Neural progenitor cell (in vitro differentiated cells): Measurements from ENCODE around the gene CAMKMT. TPM values are rescaled to one million over a fixed set of nuclear protein-coding genes. Genes with fewer than 3 reads are reported as not detected.

Source experiments
- DNase-seq: peaks from one replicate; pipeline ENCODE4 v3.0.0-alpha.2; 2016; ENCODE audit warnings: low spot score
- H2AFZ ChIP-seq: fragments of 200-600 bp; sonication (generic); replicated peaks from 2 replicates; pipeline ENCODE4 v1.6.1; 2016; ENCODE audit warnings: antibody characterized with exemption
- H3F3A ChIP-seq: fragments of 200-600 bp; sonication (generic); 2 replicates; pipeline ENCODE4 v1.6.1; 2016; ENCODE audit warnings: antibody characterized with exemption, low read depth
- H3K27ac ChIP-seq: fragments of 200-600 bp; sonication (generic); 2 replicates; pipeline ENCODE4 v1.5.1; 2016; ENCODE audit warnings: mild to moderate bottlenecking
- H3K27me3 ChIP-seq: fragments of 200-600 bp; sonication (generic); 2 replicates; pipeline ENCODE4 v1.6.1; 2016; ENCODE audit warnings: mild to moderate bottlenecking, moderate library complexity
- H3K36me3 ChIP-seq: fragments of 200-600 bp; sonication (generic); 2 replicates; pipeline ENCODE4 v1.5.1; 2016
- H3K4me1 ChIP-seq: fragments of 200-600 bp; sonication (generic); 2 replicates; pipeline ENCODE4 v1.6.1; 2016; ENCODE audit warnings: mixed run types
- H3K4me2 ChIP-seq: fragments of 200-600 bp; sonication (generic); 2 replicates; pipeline ENCODE4 v1.6.1; 2016
- H3K4me3 ChIP-seq: fragments of 200-600 bp; sonication (generic); 2 replicates; pipeline ENCODE4 v1.5.1; 2016
- H3K79me2 ChIP-seq: fragments of 200-600 bp; sonication (generic); 2 replicates; pipeline ENCODE4 v1.6.1; 2016; ENCODE audit warnings: low read depth
- H3K9ac ChIP-seq: fragments of 200-600 bp; sonication (generic); 2 replicates; pipeline ENCODE4 v1.6.1; 2016
- H3K9me3 ChIP-seq: fragments of 200-600 bp; sonication (generic); 2 replicates; pipeline ENCODE4 v1.5.1; 2016; ENCODE audit warnings: low read depth
- H4K20me1 ChIP-seq: fragments of 200-600 bp; sonication (generic); 2 replicates; pipeline ENCODE4 v1.6.1; 2016; ENCODE audit warnings: low read depth
- H3K27ac Mint-ChIP-seq: 3 replicates; pipeline ENCODE4 v1.8.0; 2021; ENCODE audit warnings: mixed read lengths
- H3K27me3 Mint-ChIP-seq: 2 replicates; pipeline ENCODE4 v1.8.0; 2022; ENCODE audit warnings: low read depth, mild to moderate bottlenecking, inconsistent platforms, moderate library complexity, mixed read lengths; ENCODE audit not compliant: insufficient read depth
- H3K36me3 Mint-ChIP-seq: 3 replicates; pipeline ENCODE4 v1.8.0; 2021; ENCODE audit warnings: mixed read lengths
- H3K4me1 Mint-ChIP-seq: 3 replicates; pipeline ENCODE4 v1.8.0; 2021; ENCODE audit warnings: mixed read lengths
- H3K4me3 Mint-ChIP-seq: 3 replicates; pipeline ENCODE4 v1.8.0; 2021; ENCODE audit warnings: mild to moderate bottlenecking, moderate library complexity, mixed read lengths
- H3K9me3 Mint-ChIP-seq: 3 replicates; pipeline ENCODE4 v1.8.0; 2020; ENCODE audit warnings: mixed read lengths
- CTCF ChIP-seq: fragments of 200-600 bp; sonication (generic); IDR thresholded peaks from 2 replicates; pipeline ENCODE4 v1.5.1; 2017; ENCODE audit warnings: antibody characterized with exemption, mild to moderate bottlenecking
- EZH2 ChIP-seq: fragments of 200-600 bp; sonication (generic); IDR thresholded peaks from 2 replicates; pipeline ENCODE4 v1.6.1; 2017; ENCODE audit warnings: antibody characterized with exemption, mild to moderate bottlenecking, moderate library complexity
- EZH2phosphoT487 ChIP-seq: fragments of 200-600 bp; sonication (generic); IDR thresholded peaks from 2 replicates; pipeline ENCODE4 v1.6.1; 2017; ENCODE audit warnings: antibody characterized with exemption
- total RNA-seq: library from RNA; depleted of rRNA; stranded (reverse); fragments of >200 nt; gene quantifications from 2 replicates; pipeline ENCODE4 v1.2.3, GENCODE V29; 2015; ENCODE audit warnings: low replicate concordance

CAMKMT gene
- total RNA-seq, 1 donor from 2014 or later: 28.5 TPM

DNA sequence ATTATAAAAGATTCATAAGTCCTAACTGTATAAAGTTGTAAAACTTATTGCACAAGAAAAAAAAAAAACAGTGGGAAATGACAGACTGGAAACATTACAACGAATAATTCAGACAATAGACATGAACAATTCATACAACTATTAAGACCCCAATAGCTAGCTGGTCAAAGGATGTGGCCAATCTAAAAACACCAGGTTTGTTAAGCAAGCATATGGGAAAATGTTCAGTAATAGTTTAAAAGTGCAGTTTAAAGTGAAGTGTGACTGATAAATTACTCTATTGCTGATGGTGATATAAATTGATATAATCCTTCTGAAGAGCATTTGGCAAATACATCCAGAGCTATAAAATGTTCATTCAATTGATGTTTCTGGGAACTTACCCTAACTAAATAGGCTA, 289.0 kb downstream of the CAMKMT start:
- no peaks in the 10 kb centered on the region for H3K9me3 Mint-ChIP-seq
- TF ChIP-seq EZH2phosphoT487 (no peak), CTCF (no peak), EZH2 (no peak)
- Histone ChIP-seq H3F3A (peaks cover 38% of the 10 kb centered on the region), H3K4me1 (peaks cover 45% of the 10 kb centered on the region), H3K4me3 (no peak overlapping the region), H3K36me3 (no peaks in the 10 kb centered on the region), H2AFZ (no peak overlapping the region), H3K79me2 (peaks cover 6% of the 10 kb centered on the region), H3K27me3 (no peaks in the 10 kb centered on the region), H3K4me2 (no peak overlapping the region), H4K20me1 (no peaks in the 10 kb centered on the region), H3K27ac (no peak overlapping the region), H3K9me3 (no peaks in the 10 kb centered on the region), H3K9ac (no peak overlapping the region)
- H3K27ac Mint-ChIP-seq: no peak overlapping the region
- H3K4me3 Mint-ChIP-seq: no peak overlapping the region
- H3K4me1 Mint-ChIP-seq: peaks cover 9% of the 10 kb centered on the region
- no peaks in the 10 kb centered on the region for H3K36me3 Mint-ChIP-seq
- H3K27me3 Mint-ChIP-seq: peaks cover 2% of the 10 kb centered on the region
- no peak for DNase-seq

GRCh38 chr2:44651974-44652373, 290.2 kb downstream of the CAMKMT start:
- Mint-ChIP-seq H3K36me3 (no peaks in the 10 kb centered on the region), H3K27ac (no peak overlapping the region), H3K4me3 (no peak overlapping the region), H3K9me3 (no peaks in the 10 kb centered on the region), H3K4me1 (peaks cover 9% of the 10 kb centered on the region), H3K27me3 (peaks cover 2% of the 10 kb centered on the region)
- DNase-seq: no peak
- Histone ChIP-seq H3K4me1 (peaks cover 52% of the 10 kb centered on the region), H3K4me2 (no peak overlapping the region), H4K20me1 (no peaks in the 10 kb centered on the region), H3K9me3 (no peaks in the 10 kb centered on the region), H3F3A (peaks cover 38% of the 10 kb centered on the region), H3K4me3 (no peak overlapping the region), H3K27me3 (no peaks in the 10 kb centered on the region), H2AFZ (no peak overlapping the region), H3K36me3 (no peaks in the 10 kb centered on the region), H3K9ac (no peak overlapping the region), H3K79me2 (peaks cover 6% of the 10 kb centered on the region), H3K27ac (peak overlapping the region; percentile 62)
- TF ChIP-seq CTCF (no peak), EZH2phosphoT487 (no peak), EZH2 (no peak)

DNA sequence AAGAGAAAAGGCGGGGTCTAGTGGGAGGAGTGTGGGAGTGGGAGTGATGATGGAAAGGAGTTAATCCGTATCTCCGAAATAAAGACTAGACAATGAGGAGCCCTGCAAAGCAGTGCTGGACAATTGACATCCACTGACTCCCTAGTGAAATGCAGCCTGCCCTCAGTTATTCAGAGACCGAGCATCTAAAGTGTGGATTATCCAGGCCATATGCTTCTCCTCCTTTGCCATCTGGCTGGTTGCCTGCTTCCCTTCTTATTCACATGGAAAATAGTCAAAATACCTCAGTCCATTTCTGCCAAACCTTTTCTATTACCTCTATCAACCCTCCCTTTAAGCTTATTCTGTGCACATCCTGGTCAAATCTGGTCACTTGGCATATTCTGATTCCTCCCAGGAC, 291.0 kb downstream of the CAMKMT start:
- H3F3A ChIP-seq: peaks cover 34% of the 10 kb centered on the region
- peak; percentile 49 for DNase-seq
- Mint-ChIP-seq H3K36me3 (no peaks in the 10 kb centered on the region), H3K27ac (no peak overlapping the region), H3K27me3 (peaks cover 2% of the 10 kb centered on the region), H3K4me1 (peaks cover 9% of the 10 kb centered on the region), H3K4me3 (no peak overlapping the region), H3K9me3 (no peaks in the 10 kb centered on the region)
- no peaks in the 10 kb centered on the region for H3K27me3 ChIP-seq
- peak overlapping the region; percentile 9 for H3K4me3 ChIP-seq
- H3K36me3 ChIP-seq: no peaks in the 10 kb centered on the region
- H3K9ac ChIP-seq: no peak overlapping the region
- peak overlapping the region; percentile 62 for H3K4me2 ChIP-seq
- peaks cover 48% of the 10 kb centered on the region for H3K4me1 ChIP-seq
- H3K9me3 ChIP-seq: no peaks in the 10 kb centered on the region
- TF ChIP-seq CTCF (no peak), EZH2phosphoT487 (no peak), EZH2 (no peak)
- no peaks in the 10 kb centered on the region for H4K20me1 ChIP-seq
- peak overlapping the region; percentile 62 for H3K27ac ChIP-seq
- peaks cover 6% of the 10 kb centered on the region for H3K79me2 ChIP-seq
- no peak overlapping the region for H2AFZ ChIP-seq
